ENCODE measurements around the gene ATP5PB.

DNA sequence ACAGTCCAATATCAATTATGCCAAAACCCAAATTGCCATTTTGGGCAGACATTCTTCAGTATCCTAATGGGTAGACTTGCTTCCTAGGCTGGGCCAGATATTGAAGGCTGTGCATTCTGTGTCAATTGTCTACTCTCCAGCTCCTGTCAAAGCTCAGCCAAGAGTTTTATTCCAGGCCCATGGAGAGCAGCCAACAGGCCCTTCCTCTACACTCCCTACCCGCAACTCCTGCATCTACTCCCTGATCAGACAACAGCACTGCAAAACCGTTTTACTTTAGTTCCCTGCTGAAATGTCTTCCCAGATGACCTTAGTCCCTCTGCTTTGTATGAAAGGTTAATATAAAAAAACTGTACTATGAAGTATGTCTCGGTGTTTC lies 60.7 kb downstream of the ATP5PB start:
- TF ChIP-seq CTCF (IDR thresholded peaks at IDR 0.05; ENCODE audit: poor library complexity, severe bottlenecking) (no peak), POLR2AphosphoS5 (IDR thresholded peaks at IDR 0.05) (no peak), EZH2 (IDR thresholded peaks at IDR 0.05; ENCODE audit: borderline replicate concordance, insufficient read depth, low read length, poor library complexity, severe bottlenecking) (no peak), EP300 (conservative IDR thresholded peaks at IDR 0.05; ENCODE audit: poor library complexity, severe bottlenecking) (no peak), RAD21 (conservative IDR thresholded peaks at IDR 0.05) (no peak), MXI1 (conservative IDR thresholded peaks at IDR 0.05; ENCODE audit: poor library complexity, severe bottlenecking) (no peak), SMC3 (conservative IDR thresholded peaks at IDR 0.05; ENCODE audit: poor library complexity) (no peak)
- TF ChIP-seq, protein P1, sequence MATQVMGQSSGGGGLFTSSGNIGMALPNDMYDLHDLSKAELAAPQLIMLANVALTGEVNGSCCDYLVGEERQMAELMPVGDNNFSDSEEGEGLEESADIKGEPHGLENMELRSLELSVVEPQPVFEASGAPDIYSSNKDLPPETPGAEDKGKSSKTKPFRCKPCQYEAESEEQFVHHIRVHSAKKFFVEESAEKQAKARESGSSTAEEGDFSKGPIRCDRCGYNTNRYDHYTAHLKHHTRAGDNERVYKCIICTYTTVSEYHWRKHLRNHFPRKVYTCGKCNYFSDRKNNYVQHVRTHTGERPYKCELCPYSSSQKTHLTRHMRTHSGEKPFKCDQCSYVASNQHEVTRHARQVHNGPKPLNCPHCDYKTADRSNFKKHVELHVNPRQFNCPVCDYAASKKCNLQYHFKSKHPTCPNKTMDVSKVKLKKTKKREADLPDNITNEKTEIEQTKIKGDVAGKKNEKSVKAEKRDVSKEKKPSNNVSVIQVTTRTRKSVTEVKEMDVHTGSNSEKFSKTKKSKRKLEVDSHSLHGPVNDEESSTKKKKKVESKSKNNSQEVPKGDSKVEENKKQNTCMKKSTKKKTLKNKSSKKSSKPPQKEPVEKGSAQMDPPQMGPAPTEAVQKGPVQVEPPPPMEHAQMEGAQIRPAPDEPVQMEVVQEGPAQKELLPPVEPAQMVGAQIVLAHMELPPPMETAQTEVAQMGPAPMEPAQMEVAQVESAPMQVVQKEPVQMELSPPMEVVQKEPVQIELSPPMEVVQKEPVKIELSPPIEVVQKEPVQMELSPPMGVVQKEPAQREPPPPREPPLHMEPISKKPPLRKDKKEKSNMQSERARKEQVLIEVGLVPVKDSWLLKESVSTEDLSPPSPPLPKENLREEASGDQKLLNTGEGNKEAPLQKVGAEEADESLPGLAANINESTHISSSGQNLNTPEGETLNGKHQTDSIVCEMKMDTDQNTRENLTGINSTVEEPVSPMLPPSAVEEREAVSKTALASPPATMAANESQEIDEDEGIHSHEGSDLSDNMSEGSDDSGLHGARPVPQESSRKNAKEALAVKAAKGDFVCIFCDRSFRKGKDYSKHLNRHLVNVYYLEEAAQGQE (IDR thresholded peaks at IDR 0.05; ENCODE audit: borderline replicate concordance): no peak
